GM21717 (cell line): Measurements from ENCODE around the gene SMAD3.
"Not testable (repeated sequence)": the region's sequence is repeated elsewhere in the genome, so short reads cannot be mapped to it uniquely, and the experiment has no call there.

Experiments used
- ATAC-seq: cut with Tn5 transposase; IDR thresholded peaks from one replicate; pipeline ENCODE4 v1.9.1; 2021; ENCODE audit warnings: mild to moderate bottlenecking, moderate library complexity; ENCODE audit not compliant: unreplicated experiment

Gene SMAD3

GRCh38 chr15:67062369-67062985, 2.9 kb upstream of the SMAD3 start:
- no peak for ATAC-seq

GRCh38 chr15:67063689-67064606, 1.5 kb upstream of the SMAD3 start:
- ATAC-seq = no peak

- peak; percentile 3 for ATAC-seq
Observed at GRCh38 chr15:67064607-67065530, 533 bp upstream of the SMAD3 start.

DNA sequence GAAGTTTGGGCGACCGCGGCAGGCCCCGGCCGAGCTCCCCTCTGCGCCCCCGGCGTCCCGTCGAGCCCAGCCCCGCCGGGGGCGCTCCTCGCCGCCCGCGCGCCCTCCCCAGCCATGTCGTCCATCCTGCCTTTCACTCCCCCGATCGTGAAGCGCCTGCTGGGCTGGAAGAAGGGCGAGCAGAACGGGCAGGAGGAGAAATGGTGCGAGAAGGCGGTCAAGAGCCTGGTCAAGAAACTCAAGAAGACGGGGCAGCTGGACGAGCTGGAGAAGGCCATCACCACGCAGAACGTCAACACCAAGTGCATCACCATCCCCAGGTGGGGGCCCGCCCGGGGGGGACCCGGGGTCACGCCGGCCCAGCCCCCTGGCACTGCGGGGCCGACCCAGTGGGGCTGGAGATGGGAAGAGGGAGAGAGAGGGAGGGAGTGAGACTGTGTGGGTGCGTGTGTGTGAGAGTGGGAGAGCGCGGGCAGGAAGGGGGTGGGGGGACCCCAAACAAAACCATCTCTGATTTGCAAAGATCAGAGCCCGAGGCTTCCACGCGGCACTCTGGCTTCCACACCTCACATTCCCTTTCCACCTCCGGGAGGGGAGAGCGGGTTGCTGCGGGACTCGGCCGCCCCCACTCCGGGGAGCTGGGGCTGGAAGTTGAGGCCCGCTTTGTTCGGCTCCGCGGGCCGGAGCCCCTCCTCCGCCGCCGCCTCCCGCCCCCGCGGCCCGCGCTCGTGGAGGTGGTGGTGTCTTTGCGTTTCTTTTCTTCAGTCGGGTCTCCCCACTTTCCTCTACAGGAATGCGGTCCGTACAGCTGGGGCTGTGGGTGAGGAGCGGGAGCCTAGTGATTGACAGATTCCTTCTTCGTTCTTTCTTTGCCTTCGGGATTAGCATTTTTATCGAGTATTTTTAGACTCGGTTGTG, 898 bp downstream of the SMAD3 start:
- peak; percentile 15 for ATAC-seq

DNA sequence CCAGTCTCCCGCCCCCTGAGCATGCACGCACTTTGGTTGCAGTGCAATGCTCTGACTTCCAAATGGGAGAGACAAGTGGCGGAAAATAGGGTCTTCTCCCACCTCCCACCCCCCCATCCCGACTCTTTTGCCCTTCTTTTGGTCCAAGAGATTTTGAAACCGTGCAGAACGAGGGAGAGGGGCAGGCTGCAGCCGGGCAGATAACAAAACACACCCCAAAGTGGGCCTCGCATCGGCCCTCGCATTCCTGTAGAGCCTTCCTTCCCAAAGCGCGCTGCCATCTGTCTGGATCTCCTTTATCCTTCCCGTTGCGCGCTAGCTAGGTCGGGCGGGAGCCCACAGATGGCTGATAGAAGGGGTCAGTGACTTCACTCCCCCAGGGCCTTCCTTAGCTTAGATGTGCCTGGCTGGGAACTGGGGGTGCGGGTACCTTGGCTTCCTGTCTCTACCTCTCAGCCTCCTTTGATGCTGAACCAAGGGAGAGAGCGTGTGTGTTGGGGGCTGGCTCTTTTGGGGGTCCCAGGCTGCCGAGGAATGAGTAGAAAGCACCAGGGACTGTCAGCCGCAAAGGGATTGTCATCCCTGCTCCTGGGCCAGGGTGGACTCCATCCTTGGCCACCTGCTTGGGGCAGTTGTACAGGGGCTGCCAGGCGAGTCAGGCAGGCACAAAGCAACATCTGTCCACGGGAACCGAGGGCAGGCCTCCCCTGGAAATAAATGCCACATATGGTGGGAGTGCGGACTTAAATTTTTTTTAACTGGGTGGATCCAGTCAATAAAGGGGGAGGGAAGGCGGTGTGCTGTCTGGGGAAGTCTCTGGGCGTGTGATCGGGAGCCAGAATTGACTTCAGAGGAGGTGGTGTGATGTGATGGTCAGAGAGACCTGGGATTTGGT, 1.8 kb downstream of the SMAD3 start:
- no peak for ATAC-seq

GRCh38 chr15:67067930-67068551, 2.6 kb downstream of the SMAD3 start:
- ATAC-seq = no peak

DNA sequence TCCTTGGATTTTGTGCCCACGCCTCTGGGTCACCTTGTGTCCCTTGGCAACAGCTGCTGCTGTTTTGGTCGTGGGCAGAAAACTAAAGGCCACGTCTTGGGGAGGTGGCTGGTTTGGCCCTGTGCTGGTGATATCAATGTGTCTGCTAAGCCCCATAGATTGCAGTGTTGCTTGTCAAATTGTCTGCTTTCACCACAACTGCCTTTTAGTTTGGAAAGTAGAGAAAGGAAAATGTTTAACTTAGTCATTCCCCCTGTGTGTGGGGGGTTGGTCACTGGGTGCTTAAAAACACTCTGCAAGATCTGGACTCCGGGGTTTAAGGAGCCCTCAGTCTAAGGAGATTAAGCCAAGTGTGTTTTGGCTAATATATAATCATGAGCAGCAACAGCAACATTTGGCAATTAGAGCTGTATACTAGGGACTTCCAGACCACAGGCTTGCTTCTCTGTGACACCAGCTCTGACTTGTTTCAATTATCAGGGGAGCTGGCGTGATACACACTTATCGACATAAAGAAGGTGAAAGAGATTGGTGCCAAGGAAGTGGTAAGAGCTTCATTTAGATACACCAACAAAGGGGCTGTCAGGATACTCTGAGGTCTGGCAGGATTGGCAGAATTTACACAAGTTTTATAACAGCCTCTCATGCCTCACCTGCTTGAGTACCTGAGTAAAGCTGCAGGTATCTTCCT, 3.5 kb downstream of the SMAD3 start:
- ATAC-seq = no peak

- no peak for ATAC-seq
Observed at GRCh38 chr15:67070150-67070549, 4.7 kb downstream of the SMAD3 start.

DNA sequence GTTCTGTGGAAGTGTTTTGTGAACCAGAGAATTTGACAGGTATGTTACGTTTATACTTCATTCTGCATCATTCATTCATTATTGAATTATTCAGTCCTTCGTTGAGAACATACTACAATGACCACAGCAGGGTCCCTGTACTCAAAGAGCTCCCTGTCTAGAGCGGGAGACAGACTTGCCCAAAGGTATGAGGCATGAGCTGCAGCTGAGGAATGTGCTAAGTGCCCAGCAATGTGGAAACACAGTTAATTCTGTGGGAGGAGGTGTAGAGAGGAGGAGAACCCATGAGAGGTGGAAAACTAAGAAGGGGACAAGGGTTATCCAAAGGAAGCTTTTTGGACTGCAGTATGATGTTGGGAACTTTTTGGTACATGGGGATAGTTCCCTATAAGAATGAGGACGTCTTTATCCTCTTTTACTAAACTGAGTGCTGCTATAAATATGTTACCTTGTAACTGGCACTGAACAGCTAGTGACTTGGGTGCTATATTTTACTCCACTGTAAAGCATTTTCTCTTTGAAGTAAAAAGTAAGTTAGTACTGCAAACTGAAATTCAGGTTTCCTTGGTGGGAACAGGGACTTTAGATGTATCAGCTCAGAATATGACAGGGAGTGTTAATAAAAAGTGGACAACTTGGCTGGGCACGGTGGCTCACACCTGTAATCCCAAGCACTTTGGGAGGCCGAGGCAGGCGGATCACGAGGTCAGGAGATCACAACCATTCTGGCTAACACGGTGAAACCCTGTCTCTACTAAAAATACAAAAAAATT, 5.7 kb downstream of the SMAD3 start:
- ATAC-seq = no peak

DNA sequence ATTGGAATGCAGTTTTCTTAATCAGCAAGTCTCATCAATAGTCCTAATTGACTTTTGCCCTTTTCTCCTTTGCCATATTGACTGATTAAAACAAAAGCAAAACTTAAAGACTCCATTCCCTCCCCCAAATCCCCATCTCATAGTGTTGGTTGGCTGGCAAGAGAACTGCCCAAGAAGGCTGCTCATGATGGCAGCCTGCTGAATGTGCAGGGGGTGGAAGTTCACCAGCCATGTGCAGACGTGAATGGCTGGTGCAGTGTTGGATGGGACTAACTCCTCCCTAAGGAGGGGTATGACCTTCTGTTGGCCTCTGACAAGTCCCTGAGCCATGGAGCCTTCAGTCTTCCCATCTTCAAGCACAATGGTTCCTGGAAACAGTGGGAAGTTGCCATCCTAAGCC, 7.0 kb downstream of the SMAD3 start:
- ATAC-seq = no peak

DNA sequence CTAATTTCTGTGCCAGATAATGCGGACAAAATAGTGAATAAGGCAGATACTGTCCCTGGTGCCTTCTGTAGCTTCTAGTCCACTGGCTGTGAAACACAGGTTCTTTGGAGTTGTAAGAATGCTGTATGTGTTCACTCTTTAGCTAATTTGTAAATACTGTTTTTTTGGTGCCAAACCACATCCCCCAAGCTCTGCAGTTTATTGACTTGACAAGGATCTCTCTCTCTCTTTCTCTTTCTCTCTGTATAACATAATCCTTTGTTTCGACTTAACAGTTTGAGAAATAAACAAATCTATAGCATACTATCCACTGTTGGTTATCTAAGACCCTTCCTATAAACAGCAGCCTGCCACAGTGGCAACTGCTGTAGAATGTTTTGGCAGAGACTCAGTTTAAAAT, 7.6 kb downstream of the SMAD3 start:
- ATAC-seq = no peak

- no peak for ATAC-seq
Observed at GRCh38 chr15:67074886-67075229, 9.5 kb downstream of the SMAD3 start.

GRCh38 chr15:67075555-67076135, 10.2 kb downstream of the SMAD3 start:
- not testable (repeated sequence) for ATAC-seq

DNA sequence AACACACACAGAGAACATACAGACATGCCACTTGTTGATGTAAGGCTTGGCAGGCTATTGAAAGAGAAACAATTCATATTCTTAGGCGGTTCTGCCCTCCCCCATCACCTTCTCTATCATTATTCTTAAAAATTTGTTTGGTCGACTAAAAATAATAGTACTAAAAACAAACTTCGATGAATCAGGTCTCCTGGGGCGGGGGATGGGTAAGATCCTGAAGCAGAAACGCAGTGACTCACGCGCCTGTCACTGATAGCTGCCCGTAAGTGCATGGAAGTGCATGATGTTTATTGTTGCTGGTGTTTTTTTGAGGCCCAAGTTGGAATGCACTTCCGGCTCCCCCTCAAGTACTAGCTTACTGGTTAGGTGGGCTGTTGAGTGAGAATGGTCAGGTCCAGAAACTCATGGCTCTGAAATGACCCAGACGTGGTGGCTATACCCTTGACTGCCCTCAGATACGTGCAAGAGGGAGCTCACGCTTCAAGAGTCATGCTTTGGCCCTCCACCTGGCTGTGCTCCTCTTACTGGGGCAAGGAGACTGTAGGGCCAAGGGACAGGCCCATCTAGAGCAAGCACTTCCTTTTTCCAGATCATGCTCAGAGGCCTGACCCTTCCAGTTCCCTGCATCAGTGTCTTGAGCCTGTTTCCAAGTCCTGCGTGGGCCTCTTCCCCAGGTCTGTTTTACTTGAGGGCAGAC, 10.9 kb downstream of the SMAD3 start:
- ATAC-seq = no peak

- no peak for ATAC-seq
Observed at GRCh38 chr15:67077641-67078215, 12.3 kb downstream of the SMAD3 start.

GRCh38 chr15:67079361-67079760, 14.0 kb downstream of the SMAD3 start:
- no peak for ATAC-seq
